Stomach (tissue), 9 donors: ENCODE data around the gene THSD7A. TPM values are rescaled to one million over a fixed set of nuclear protein-coding genes. Genes with fewer than 3 reads are reported as not detected.

ENCODE experiments used
- DNase-seq, 2 donors: peaks; one replicate each; pipeline versions ENCODE4 v3.0.0 to v3.0.0-alpha.2; 2013 to 2019
- H3K27ac ChIP-seq, 5 donors: fragments of 200-600 bp in 4 of 5; sonication (generic) in 4 of 5; one replicate each; pipeline ENCODE4 v1.5.1; 2013 to 2019; ENCODE audit warnings: mild to moderate bottlenecking in 1 of 5, moderate library complexity in 1 of 5
- H3K27me3 ChIP-seq, 3 donors: fragments of 200-600 bp; sonication (generic); one replicate each; pipeline ENCODE4 v1.5.1; 2017 to 2019; ENCODE audit warnings: mixed run types in 1 of 3
- H3K36me3 ChIP-seq, 4 donors: fragments of 200-600 bp; sonication (generic); 1 replicate in 3 of 4; 2 replicates in 1 of 4; pipeline ENCODE4 v1.5.1; 2016 to 2019
- H3K4me1 ChIP-seq, 4 donors: fragments of 200-600 bp; sonication (generic); one replicate each; pipeline ENCODE4 v1.5.1; 2016 to 2019
- H3K4me3 ChIP-seq, 4 donors: fragments of 200-600 bp; sonication (generic) in 3 of 4; one replicate each; pipeline ENCODE4 v1.5.1; 2016 to 2019; ENCODE audit warnings: mild to moderate bottlenecking in 1 of 4
- H3K9me3 ChIP-seq, 4 donors: fragments of 200-600 bp; sonication (generic); one replicate each; pipeline ENCODE4 v1.5.1; 2016 to 2019
- CTCF ChIP-seq, 7 experiments: fragments of 450-650 bp in 4 of 7; fragments of 200-600 bp in 3 of 7; sonication (generic) in 3 of 7; IDR thresholded peaks; one replicate each; pipeline ENCODE4 v1.5.1; 2016 to 2019; ENCODE audit warnings: antibody characterized with exemption in 7 of 7, control low read depth in 2 of 7, mild to moderate bottlenecking in 1 of 7
- EP300 ChIP-seq: sonication (generic); formaldehyde crosslinking; IDR thresholded peaks from one replicate; pipeline ENCODE4 v1.6.1; 2017; ENCODE audit warnings: antibody characterized with exemption
- POLR2A ChIP-seq, 4 donors: fragments of 450-650 bp; IDR thresholded peaks; one replicate each; pipeline ENCODE4 v1.6.1; 2016; ENCODE audit warnings: antibody characterized with exemption in 4 of 4, control low read depth in 2 of 4, mild to moderate bottlenecking in 1 of 4, moderate library complexity in 1 of 4
- POLR2AphosphoS5 ChIP-seq, 3 donors: sonication (generic); formaldehyde crosslinking; IDR thresholded peaks; one replicate each; pipeline ENCODE4 v1.6.1; 2016; ENCODE audit warnings: antibody characterized with exemption in 3 of 3
- WGBS, 5 donors: extraction: QIAGEN DNeasy Blood & Tissue Kit in 3 of 5; methylation state at CpG; one replicate each; pipeline versions ENCODE4 v1.1.5 to v1.1.7; 2013 to 2018; 5-methylcytosine and 5-hydroxymethylcytosine counted together
- intact Hi-C: fragments of 100-400 bp; cut with DNase I; formaldehyde crosslinking; loops from one replicate; pipeline ENCODE4 v1.15.1; 2023; ENCODE audit warnings: low total_unique reads
- polyA plus RNA-seq, 3 donors: library from polyadenylated mRNA; stranded (reverse); fragments of 200-250 nt; gene quantifications; one replicate each; pipeline ENCODE4 v1.2.3, GENCODE V29; 2013
- total RNA-seq, 5 donors: library from RNA; depleted of rRNA; stranded (reverse); fragments of >200 nt; gene quantifications; one replicate each; pipeline versions ENCODE4 v1.1.0 to v1.2.3, GENCODE V29; 2014 to 2016
- donor health status: healthy with polysubstance abuse.
- donor health status: Bipolar disorder and iron deficiency.
- donor health status: healthy.

The THSD7A gene
- total and polyA plus RNA-seq, 8 donors, result 0.06 to 13.2 (median 0.46) TPM; not detected in 1

GRCh38 chr7:11668727-11669126, 163.3 kb downstream of the THSD7A start:
- H3K9me3 ChIP-seq, result no peaks in the 10 kb centered on the region
- H3K27ac ChIP-seq, result no peak overlapping the region
- DNase-seq, result no peak
- no peak for TF ChIP-seq POLR2A (IDR thresholded peaks at IDR 0.05)
- no peak for TF ChIP-seq EP300
- TF ChIP-seq POLR2AphosphoS5 (IDR thresholded peaks at IDR 0.05), result no peak
- TF ChIP-seq CTCF (IDR thresholded peaks at IDR 0.05), result no peak
- no peak overlapping the region for H3K4me3 ChIP-seq
- no peaks in the 10 kb centered on the region for H3K36me3 ChIP-seq
- 63 to 85% (median 75%) methylated on average over 4 of the region's 4 CpGs for WGBS, 5 donors
- peaks cover 0 to 8% (median 0%) of the 10 kb centered on the region in 4 donors for H3K4me1 ChIP-seq
- no peaks in the 10 kb centered on the region for H3K27me3 ChIP-seq
- intact Hi-C loops, result no loop called here

DNA sequence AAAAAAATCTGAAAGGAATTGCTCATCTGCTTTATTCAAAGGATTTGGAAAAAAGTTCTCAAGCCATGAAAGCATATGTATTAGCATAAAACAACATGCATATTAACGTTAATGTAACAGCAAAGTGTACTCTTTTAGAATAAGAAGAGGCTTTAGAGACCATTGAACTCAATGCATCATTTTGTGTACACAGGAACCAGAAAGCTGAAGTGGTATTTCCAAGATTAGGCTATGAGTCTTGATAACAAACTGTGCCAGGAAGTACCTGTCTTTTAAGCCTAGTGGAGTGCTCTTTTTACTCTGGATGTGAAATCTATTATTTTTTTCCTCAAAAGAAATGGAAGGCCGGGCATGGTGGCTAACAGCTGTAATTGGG, 164.2 kb downstream of the THSD7A start:
- Histone ChIP-seq H3K4me1 (peaks cover 0 to 8% (median 0%) of the 10 kb centered on the region in 4 donors), H3K27ac (no peak overlapping the region), H3K4me3 (no peak overlapping the region), H3K36me3 (no peaks in the 10 kb centered on the region), H3K27me3 (no peaks in the 10 kb centered on the region), H3K9me3 (no peaks in the 10 kb centered on the region)
- DNase-seq, result no peak
- TF ChIP-seq POLR2AphosphoS5 (IDR thresholded peaks at IDR 0.05) (no peak), POLR2A (IDR thresholded peaks at IDR 0.05) (no peak), CTCF (IDR thresholded peaks at IDR 0.05) (no peak), EP300 (no peak)
- intact Hi-C loops, result no loop called here
- WGBS, 5 donors, result 40 to 68% (median 48%) methylated on average over 2 of the region's 2 CpGs

DNA sequence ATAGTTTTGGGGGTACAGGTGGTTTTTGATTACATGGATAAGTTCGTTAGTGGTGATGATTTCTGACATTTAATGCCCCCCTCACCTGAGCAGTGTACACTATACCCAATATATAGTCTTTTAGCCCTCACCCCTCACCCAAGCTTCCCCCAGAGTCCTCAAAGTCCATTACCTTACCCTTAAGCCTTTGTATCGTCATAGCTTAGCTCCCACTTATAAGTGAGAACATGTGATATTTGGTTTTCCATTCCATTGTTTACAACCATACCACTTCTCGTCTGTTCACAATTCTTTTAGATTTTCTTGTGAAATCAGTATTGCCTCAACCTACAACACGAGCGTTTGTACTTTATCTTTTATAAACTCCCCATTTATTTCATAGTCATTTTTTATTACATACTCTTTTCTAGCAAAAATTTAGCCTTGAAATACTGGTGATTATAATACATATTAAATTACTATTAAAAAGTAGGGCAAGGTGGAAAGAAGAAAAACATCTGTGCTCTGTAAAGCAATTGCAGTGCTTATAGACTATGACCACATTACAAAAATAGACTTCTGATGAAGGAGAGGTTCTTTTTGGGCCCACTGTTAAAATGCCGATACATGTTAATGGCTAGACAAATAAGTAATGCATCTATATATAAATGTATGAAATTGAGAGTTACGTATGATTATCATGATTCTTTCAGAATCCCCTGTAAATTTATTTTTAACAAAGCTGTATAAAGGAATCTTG, 164.8 kb downstream of the THSD7A start:
- Histone ChIP-seq H3K27ac (no peak overlapping the region), H3K27me3 (no peaks in the 10 kb centered on the region), H3K4me1 (peaks cover 0 to 8% (median 0%) of the 10 kb centered on the region in 4 donors), H3K36me3 (no peaks in the 10 kb centered on the region), H3K4me3 (no peak overlapping the region), H3K9me3 (no peaks in the 10 kb centered on the region)
- no peak for DNase-seq
- WGBS, 5 donors, result 81 to 87% (median 84%) methylated on average over 7 of the region's 7 CpGs
- intact Hi-C loops, result no loop called here
- no peak for TF ChIP-seq EP300
- no peak for TF ChIP-seq POLR2A (IDR thresholded peaks at IDR 0.05)
- TF ChIP-seq POLR2AphosphoS5 (IDR thresholded peaks at IDR 0.05), result no peak
- no peak for TF ChIP-seq CTCF (IDR thresholded peaks at IDR 0.05)

DNA sequence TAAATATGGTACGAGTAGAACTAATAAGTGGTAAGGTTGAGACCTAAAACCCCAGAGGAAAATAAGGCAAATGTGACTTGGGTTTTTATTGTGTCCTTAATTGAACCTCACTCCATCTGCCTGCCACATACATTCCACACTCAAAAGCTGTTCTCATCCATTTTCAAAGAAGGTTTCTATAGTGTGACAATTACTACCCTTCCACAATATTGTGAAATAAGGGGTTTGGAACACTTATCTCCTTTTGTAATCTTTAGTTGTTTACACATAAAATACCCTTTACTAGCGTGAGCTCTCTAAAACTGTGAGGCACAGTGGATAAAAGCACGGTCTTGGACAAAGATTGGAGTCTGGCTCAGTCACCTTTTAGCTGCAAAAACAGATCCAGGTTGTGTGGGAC, 166.6 kb downstream of the THSD7A start:
- H3K27me3 ChIP-seq, result no peaks in the 10 kb centered on the region
- H3K4me1 ChIP-seq, result peaks cover 0 to 8% (median 0%) of the 10 kb centered on the region in 4 donors
- WGBS, 5 donors, result 40 to 65% (median 50%) methylated on average over 3 of the region's 3 CpGs
- TF ChIP-seq POLR2AphosphoS5 (IDR thresholded peaks at IDR 0.05) (no peak), POLR2A (IDR thresholded peaks at IDR 0.05) (no peak), CTCF (IDR thresholded peaks at IDR 0.05) (no peak), EP300 (no peak)
- no peak overlapping the region for H3K27ac ChIP-seq
- intact Hi-C loops, result no loop called here
- H3K9me3 ChIP-seq, result no peaks in the 10 kb centered on the region
- H3K36me3 ChIP-seq, result no peaks in the 10 kb centered on the region
- DNase-seq, result no peak
- no peak overlapping the region for H3K4me3 ChIP-seq
